Measurements from ENCODE around the gene CHTF18. TPM values are rescaled to one million over a fixed set of nuclear protein-coding genes. Genes with fewer than 3 reads are reported as not detected.

Gene CHTF18
- total and polyA plus RNA-seq, 2 of the 4 experiments (the other 2 are of a cell fraction), result 3.2 to 21.4 TPM

DNA sequence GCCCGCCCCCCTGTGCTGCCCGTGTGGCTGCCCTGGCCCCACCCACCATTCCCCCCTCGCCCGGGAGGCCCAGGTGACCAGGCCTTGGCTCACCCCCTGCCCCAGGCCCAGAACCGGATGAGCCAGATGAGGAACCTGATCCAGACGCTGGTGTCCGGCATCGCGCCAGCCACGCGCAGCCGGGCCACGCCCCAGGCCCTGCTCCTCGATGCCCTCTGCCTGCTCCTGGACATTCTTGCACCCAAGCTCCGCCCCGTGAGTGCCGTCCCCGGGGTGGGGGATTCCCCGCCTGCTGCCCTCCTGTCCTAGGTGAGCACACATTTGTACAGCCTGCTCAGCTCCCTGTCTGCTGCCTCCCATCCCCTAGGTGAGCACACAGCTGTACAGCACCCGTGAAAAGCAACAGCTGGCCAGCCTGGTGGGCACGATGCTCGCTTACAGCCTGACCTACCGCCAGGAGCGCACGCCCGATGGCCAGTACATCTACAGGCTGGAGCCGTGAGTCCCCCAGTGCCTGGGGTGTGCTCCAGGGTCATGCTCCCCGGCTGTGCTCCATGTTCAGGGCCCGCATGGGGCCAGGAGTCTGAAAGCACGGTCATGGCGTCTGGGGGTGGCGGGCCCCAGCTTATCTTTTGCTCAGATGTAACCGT lies 7.3 kb downstream of the CHTF18 start:
- Histone ChIP-seq H2AK5ac (ENCODE audit: low read depth, low read length) (no peak overlapping the region), H3K79me1 (ENCODE audit: low read depth in 1 of 2, low read length in 2 of 2) (no peaks in the 10 kb centered on the region), H3K9ac (ENCODE audit: low read depth, low read length) (no peak overlapping the region), H2AFZ (replicated peaks; ENCODE audit: low read length, poor library complexity) (no peak overlapping the region), H3K36me3 (ENCODE audit: control insufficient read depth, insufficient read depth, low read length) (peaks cover 10% of the 10 kb centered on the region), H3K4me1 (ENCODE audit: control insufficient read depth, insufficient read depth, low read length) (no peaks in the 10 kb centered on the region), H3K56ac (ENCODE audit: extremely low read depth, insufficient read depth, low read length) (no peak overlapping the region), H2AK9ac (replicated peaks; ENCODE audit: low read depth, low read length, poor library complexity) (no peak overlapping the region), H3K4me3 (ENCODE audit: insufficient read depth, low read depth, low read length) (no peak overlapping the region), H4K5ac (ENCODE audit: low read depth, low read length) (no peak overlapping the region), H3K9me1 (ENCODE audit: insufficient read depth, low read length) (no peaks in the 10 kb centered on the region), H4K8ac (ENCODE audit: low read depth in 2 of 2, low read length in 2 of 2) (no peak overlapping the region), H4K20me1 (ENCODE audit: insufficient read depth, low read length) (no peaks in the 10 kb centered on the region), H2BK5ac (ENCODE audit: low read depth, low read length, poor library complexity, severe bottlenecking) (no peak overlapping the region), H3K23ac (ENCODE audit: low read depth, low read length) (no peak overlapping the region), H2BK20ac (ENCODE audit: low read depth, low read length) (no peak overlapping the region), H3K4me2 (ENCODE audit: low read depth, low read length) (no peak overlapping the region), H2BK15ac (ENCODE audit: low read depth, low read length) (no peak overlapping the region), H3K14ac (replicated peaks; ENCODE audit: low read depth, low read length) (no peak overlapping the region), H3K27ac (ENCODE audit: insufficient read depth, low read length) (no peak overlapping the region), H4K91ac (ENCODE audit: insufficient read depth, low read depth, low read length) (no peak overlapping the region), H2BK120ac (ENCODE audit: low read depth, low read length) (no peak overlapping the region), H3K9me3 (ENCODE audit: control insufficient read depth, insufficient read depth, low read length) (no peaks in the 10 kb centered on the region), H3K18ac (ENCODE audit: low read depth, low read length) (no peak overlapping the region), H3K27me3 (ENCODE audit: control insufficient read depth, insufficient read depth, low read length) (peaks cover 10% of the 10 kb centered on the region; the same call in 1 of the 2 replicates), H3K4ac (ENCODE audit: low read depth, low read length) (no peak overlapping the region)
- BruUV-seq (replicated peaks), result no TSS peak
- POLR2A ChIA-PET (ENCODE audit: unreplicated experiment), result no interaction called here
- intact Hi-C loops (cut with micrococcal nuclease) (no loop called here), in situ Hi-C loops (cut with MboI; ENCODE audit: low sequenced_read_pairs) (no loop called here), dilution Hi-C loops (cut with HindIII; ENCODE audit: low sequenced_read_pairs, unreplicated experiment) (no loop called here)
- CTCF ChIA-PET, result no interaction called here
- ATAC-seq (ENCODE audit: low read depth), result no peak
- 95% methylated on average over 15 of the region's 33 CpGs; no CpG with 5 or more reads in 1 of the 2 experiments for WGBS, 2 experiments (ENCODE audit: extremely low coverage in 2 of 2, insufficient read length in 1 of 2)
- TF ChIP-seq FOS (IDR thresholded peaks at IDR 0.05; ENCODE audit: low read depth, low read length) (no peak), CEBPB (IDR thresholded peaks at IDR 0.05; ENCODE audit: low read depth, low read length) (no peak), MAFK (IDR thresholded peaks at IDR 0.05; ENCODE audit: low read depth, low read length) (no peak), SMC3 (IDR thresholded peaks at IDR 0.05; ENCODE audit: low read depth, low read length) (no peak), BHLHE40 (IDR thresholded peaks at IDR 0.05; ENCODE audit: low read depth, low read length) (no peak), ELK1 (IDR thresholded peaks at IDR 0.05; ENCODE audit: borderline replicate concordance, low read depth, low read length) (no peak), NFE2L2 (IDR thresholded peaks at IDR 0.05; ENCODE audit: low read depth, low read length) (no peak), RAD21 (IDR thresholded peaks at IDR 0.05; ENCODE audit: low read length) (no peak), POLR2A (IDR thresholded peaks at IDR 0.05; ENCODE audit: low read depth, low read length) (no peak), USF2 (IDR thresholded peaks at IDR 0.05; ENCODE audit: low read depth, low read length) (no peak), CHD1 (IDR thresholded peaks at IDR 0.05; ENCODE audit: low read depth, low read length) (no peak), RCOR1 (IDR thresholded peaks at IDR 0.05; ENCODE audit: insufficient replicate concordance, low read length) (no peak), MXI1 (IDR thresholded peaks at IDR 0.05; ENCODE audit: borderline replicate concordance, low read depth, low read length) (no peak), MAZ (IDR thresholded peaks at IDR 0.05; ENCODE audit: borderline replicate concordance, low read depth, low read length) (no peak), CTCF (conservative IDR thresholded peaks at IDR 0.05; ENCODE audit: low read depth, low read length) (no peak), RFX5 (IDR thresholded peaks at IDR 0.05; ENCODE audit: low read depth, low read length) (no peak)
- DNase-seq, result no peak
